OCI-LY3 (cell line): ENCODE results near the gene VIP.

Experiments used
- H2AFZ ChIP-seq: fragments of 200-600, 300-600 bp; shearing (Covaris generic); 2 replicates; pipeline ENCODE4 v1.6.0; 2014; ENCODE audit warnings: antibody characterized with exemption, low read depth, low read length
- H3K27ac ChIP-seq: fragments of 200-600, 300-600 bp; sonication (generic); 2 replicates; pipeline ENCODE4 v1.5.1; 2014; ENCODE audit warnings: mild to moderate bottlenecking, low read length, moderate library complexity, mixed read lengths
- H3K27me3 ChIP-seq: fragments of 200-600, 300-600 bp; sonication (generic); 2 replicates; pipeline ENCODE4 v1.6.1; 2014; ENCODE audit warnings: low read depth, low read length, mixed read lengths
- H3K36me3 ChIP-seq: fragments of 200-600, 300-600 bp; sonication (generic); replicated peaks from 2 replicates; pipeline ENCODE3; 2014; ENCODE audit warnings: low read depth, low read length, mixed read lengths
- H3K4me1 ChIP-seq: fragments of 300-600, 200-600 bp; sonication (generic); 2 replicates; pipeline ENCODE4 v1.6.1; 2014; ENCODE audit warnings: low read length, mixed read lengths
- H3K4me2 ChIP-seq: fragments of 200-600, 300-600 bp; sonication (generic); 2 replicates; pipeline ENCODE4 v1.6.1; 2014; ENCODE audit warnings: low read length, mixed read lengths
- H3K4me3 ChIP-seq: fragments of 300-600, 200-600 bp; sonication (generic); 2 replicates; pipeline ENCODE4 v1.5.1; 2014; ENCODE audit warnings: antibody characterized with exemption, mild to moderate bottlenecking, low read length, moderate library complexity
- H3K79me2 ChIP-seq: fragments of 300-600, 200-600 bp; shearing (Covaris generic); 2 replicates; pipeline ENCODE4 v1.6.1; 2014; ENCODE audit warnings: mild to moderate bottlenecking, low read length, mixed read lengths
- H3K9ac ChIP-seq: fragments of 300-600, 200-600 bp; shearing (Covaris generic); 2 replicates; pipeline ENCODE4 v1.6.0; 2014; ENCODE audit warnings: mild to moderate bottlenecking, low read length, moderate library complexity
- H3K9me3 ChIP-seq: fragments of 200-600, 300-600 bp; shearing (Covaris generic); 2 replicates; pipeline ENCODE4 v1.6.1; 2014; ENCODE audit warnings: low read length, mixed read lengths; ENCODE audit not compliant: insufficient read depth
- H4K20me1 ChIP-seq: fragments of 200-600, 300-600 bp; sonication (generic); 2 replicates; pipeline ENCODE4 v1.6.1; 2016; ENCODE audit warnings: low read length, mixed read lengths; ENCODE audit not compliant: insufficient read depth
- CTCF ChIP-seq: fragments of 200-600, 300-600 bp; sonication (generic); IDR thresholded peaks from 2 replicates; pipeline ENCODE4 v1.5.1; 2014; ENCODE audit warnings: antibody characterized with exemption, low read length, low read depth
- EZH2phosphoT487 ChIP-seq: fragments of 200-600 bp; shearing (Covaris generic); IDR thresholded peaks from 2 replicates; pipeline ENCODE4 v1.6.1; 2018; ENCODE audit warnings: antibody characterized with exemption, mixed run types, low read depth

The VIP gene

GRCh38 chr6:152794696-152795095, 44.1 kb downstream of the VIP start:
- H3K27me3 ChIP-seq, result no peaks in the 10 kb centered on the region
- no peak overlapping the region for H3K4me3 ChIP-seq
- H3K79me2 ChIP-seq, result no peaks in the 10 kb centered on the region
- no peaks in the 10 kb centered on the region for H3K36me3 ChIP-seq
- H4K20me1 ChIP-seq, result no peaks in the 10 kb centered on the region
- no peaks in the 10 kb centered on the region for H3K4me1 ChIP-seq
- H3K9me3 ChIP-seq, result no peaks in the 10 kb centered on the region
- TF ChIP-seq EZH2phosphoT487 (no peak), CTCF (no peak)
- H3K27ac ChIP-seq, result no peak overlapping the region
- no peak overlapping the region for H2AFZ ChIP-seq
- H3K9ac ChIP-seq, result no peak overlapping the region
- H3K4me2 ChIP-seq, result no peak overlapping the region

GRCh38 chr6:152804150-152804549, 53.6 kb downstream of the VIP start:
- Histone ChIP-seq H3K27me3 (no peaks in the 10 kb centered on the region), H3K79me2 (no peaks in the 10 kb centered on the region), H2AFZ (no peak overlapping the region), H3K4me1 (no peaks in the 10 kb centered on the region), H3K36me3 (no peaks in the 10 kb centered on the region), H3K4me3 (no peak overlapping the region), H3K27ac (no peak overlapping the region), H3K9me3 (no peaks in the 10 kb centered on the region), H4K20me1 (no peaks in the 10 kb centered on the region), H3K9ac (no peak overlapping the region), H3K4me2 (no peak overlapping the region)
- TF ChIP-seq EZH2phosphoT487, result no peak
- TF ChIP-seq CTCF, result no peak
